ENCODE results near the gene TYMS.

DNA sequence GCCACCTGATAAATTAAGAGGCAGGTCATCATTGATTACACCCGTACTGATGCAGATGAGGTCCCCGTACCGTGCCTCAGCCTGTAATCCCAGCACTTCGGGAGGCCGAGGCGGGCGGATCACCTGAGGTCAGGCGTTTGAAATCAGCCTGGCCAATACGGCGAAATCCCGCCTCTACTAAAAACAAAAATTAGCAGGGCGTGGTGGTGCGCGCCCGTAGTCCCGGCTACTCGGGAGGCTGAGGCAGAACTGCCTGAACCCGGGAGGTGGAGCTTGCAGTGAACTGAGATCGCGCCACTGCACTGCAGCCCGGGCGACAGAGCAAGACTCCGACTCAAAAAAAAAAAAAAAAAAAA is 55.7 kb downstream of the TYMS start:
- no peak for TF ChIP-seq CEBPB (IDR thresholded peaks at IDR 0.05)
- TF ChIP-seq, protein P1, sequence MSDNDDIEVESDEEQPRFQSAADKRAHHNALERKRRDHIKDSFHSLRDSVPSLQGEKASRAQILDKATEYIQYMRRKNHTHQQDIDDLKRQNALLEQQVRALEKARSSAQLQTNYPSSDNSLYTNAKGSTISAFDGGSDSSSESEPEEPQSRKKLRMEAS (IDR thresholded peaks at IDR 0.05) = no peak
- no peak for TF ChIP-seq FOXM1 (IDR thresholded peaks at IDR 0.05; ENCODE audit: borderline replicate concordance, low read depth)
- TF ChIP-seq RAD21 (IDR thresholded peaks at IDR 0.05; ENCODE audit: low read depth) = no peak
- no peak for TF ChIP-seq CREB1 (IDR thresholded peaks at IDR 0.05; ENCODE audit: low read depth)
- TF ChIP-seq YY1 (IDR thresholded peaks at IDR 0.05; ENCODE audit: low read depth) = no peak
- TF ChIP-seq EGR1 (IDR thresholded peaks at IDR 0.05) = no peak
- TF ChIP-seq REST (IDR thresholded peaks at IDR 0.05; ENCODE audit: low read depth) = no peak
- TF ChIP-seq EP300 (IDR thresholded peaks at IDR 0.05; ENCODE audit: borderline replicate concordance) = no peak
